ENCODE measurements around the gene ZNF302. TPM values are rescaled to one million over a fixed set of nuclear protein-coding genes. Genes with fewer than 3 reads are reported as not detected.
"Not testable (repeated sequence)": the region's sequence is repeated elsewhere in the genome, so short reads cannot be mapped to it uniquely, and the experiment has no call there.

The ZNF302 gene
- total and polyA plus RNA-seq, 4 donors, result 5.8 to 18.6 (median 13.6) TPM

GRCh38 chr19:34664870-34665269 lies 12.6 kb upstream of the ZNF302 start:
- H3K9ac ChIP-seq (ENCODE audit: low read depth in 1 of 2, low read length in 2 of 2), result no peak overlapping the region
- no peaks in the 10 kb centered on the region for H3K27me3 ChIP-seq (ENCODE audit: control insufficient read depth in 4 of 4, insufficient read depth in 4 of 4, low read length in 3 of 4)
- TF ChIP-seq NR2F2 (IDR thresholded peaks at IDR 0.05) (no peak), ZBTB33 (IDR thresholded peaks at IDR 0.05) (no peak), REST (IDR thresholded peaks at IDR 0.05) (no peak), YY1 (IDR thresholded peaks at IDR 0.05) (no peak), SP1 (IDR thresholded peaks at IDR 0.05) (no peak), RAD21 (IDR thresholded peaks at IDR 0.05) (no peak), CTCF (IDR thresholded peaks at IDR 0.05; ENCODE audit: low read depth, low read length, missing input control) (no peak), TAF1 (conservative IDR thresholded peaks at IDR 0.05) (no peak), HNF4A (conservative IDR thresholded peaks at IDR 0.05) (no peak), FOXA2 (IDR thresholded peaks at IDR 0.05) (no peak), HNF4G (IDR thresholded peaks at IDR 0.05) (no peak), MAX (IDR thresholded peaks at IDR 0.05) (no peak), GABPA (IDR thresholded peaks at IDR 0.05 in 1 of 2, conservative IDR thresholded peaks at IDR 0.05 in 1 of 2) (no peak), FOXA1 (IDR thresholded peaks at IDR 0.05) (no peak), JUND (IDR thresholded peaks at IDR 0.05) (no peak), RXRA (IDR thresholded peaks at IDR 0.05) (no peak), ATF3 (IDR thresholded peaks at IDR 0.05) (no peak)
- no peaks in the 10 kb centered on the region for H3K36me3 ChIP-seq (ENCODE audit: control insufficient read depth in 4 of 4, insufficient read depth in 3 of 4, low read depth in 1 of 4, low read length in 3 of 4)
- no peak for DNase-seq (ENCODE audit: low spot score)
- WGBS, result 81% methylated on average over 6 of the region's 6 CpGs
- no peak overlapping the region for H3K27ac ChIP-seq (ENCODE audit: low read depth in 1 of 2, low read length in 2 of 2)
- H3K4me3 ChIP-seq (ENCODE audit: low read depth in 1 of 3, low read length in 3 of 3), result no peak overlapping the region
- H3K4me1 ChIP-seq (ENCODE audit: control insufficient read depth in 4 of 4, insufficient read depth in 4 of 4, low read length in 3 of 4), result peaks cover 4 to 65% (median 47%) of the 10 kb centered on the region in 4 donors
- H3K9me3 ChIP-seq (ENCODE audit: control insufficient read depth in 4 of 4, low read length in 3 of 4), result no peaks in the 10 kb centered on the region

- WGBS, result 48% methylated on average over 4 of the region's 4 CpGs
- not testable (repeated sequence) for H3K9ac ChIP-seq (ENCODE audit: low read depth in 1 of 2, low read length in 2 of 2); H3K4me3 ChIP-seq (ENCODE audit: low read depth in 1 of 3, low read length in 3 of 3); H3K36me3 ChIP-seq (ENCODE audit: control insufficient read depth in 4 of 4, insufficient read depth in 3 of 4, low read depth in 1 of 4, low read length in 3 of 4); DNase-seq (ENCODE audit: low spot score); H3K9me3 ChIP-seq (ENCODE audit: control insufficient read depth in 4 of 4, low read length in 3 of 4); H3K27me3 ChIP-seq (ENCODE audit: control insufficient read depth in 4 of 4, insufficient read depth in 4 of 4, low read length in 3 of 4); H3K27ac ChIP-seq (ENCODE audit: low read depth in 1 of 2, low read length in 2 of 2)
- peaks cover 7 to 65% (median 47%) of the 10 kb centered on the region in 4 donors for H3K4me1 ChIP-seq (ENCODE audit: control insufficient read depth in 4 of 4, insufficient read depth in 4 of 4, low read length in 3 of 4)
These were observed 12.2 kb upstream of the ZNF302 start for GRCh38 chr19:34665275-34665674.
